Endodermal cell (in vitro differentiated cells): ENCODE measurements around the gene UBN1. TPM values are rescaled to one million over a fixed set of nuclear protein-coding genes. Genes with fewer than 3 reads are reported as not detected.

Source experiments
- DNase-seq: peaks from one replicate; pipeline ENCODE4 v3.0.0-alpha.2; 2017
- H3K27ac ChIP-seq: 2 replicates; pipeline ENCODE4 v1.5.1; 2013; ENCODE audit warnings: mild to moderate bottlenecking, low read depth, low read length, moderate library complexity
- H3K27me3 ChIP-seq: 2 replicates; pipeline ENCODE4 v1.6.1; 2013; ENCODE audit warnings: mild to moderate bottlenecking, low read length, moderate library complexity; ENCODE audit not compliant: insufficient read depth, control insufficient read depth, poor library complexity, severe bottlenecking
- H3K36me3 ChIP-seq: 2 replicates; pipeline ENCODE4 v1.7.0; 2013; ENCODE audit warnings: mild to moderate bottlenecking, low read length, moderate library complexity; ENCODE audit not compliant: control insufficient read depth, insufficient read depth
- H3K4me1 ChIP-seq: one replicate; pipeline ENCODE4 v1.7.0; 2013; ENCODE audit warnings: low read length; ENCODE audit not compliant: control insufficient read depth, insufficient read depth
- H3K4me3 ChIP-seq: 2 replicates; pipeline ENCODE4 v1.5.1; 2013; ENCODE audit warnings: mild to moderate bottlenecking, low read length, moderate library complexity
- H3K9ac ChIP-seq: 2 replicates; pipeline ENCODE4 v1.6.1; 2013; ENCODE audit warnings: mild to moderate bottlenecking, low read length, moderate library complexity; ENCODE audit not compliant: poor library complexity, severe bottlenecking; ENCODE audit errors: extremely low read depth
- H3K9me3 ChIP-seq: 2 replicates; pipeline ENCODE4 v1.6.1; 2013; ENCODE audit warnings: mild to moderate bottlenecking, low read length, moderate library complexity; ENCODE audit not compliant: control insufficient read depth
- H3K27ac Mint-ChIP-seq: 2 replicates; pipeline ENCODE4 v1.8.0; 2020; ENCODE audit warnings: mixed read lengths
- H3K27me3 Mint-ChIP-seq: 2 replicates; pipeline ENCODE4 v1.8.0; 2021; ENCODE audit warnings: mild to moderate bottlenecking, mixed read lengths; ENCODE audit not compliant: insufficient read depth
- H3K36me3 Mint-ChIP-seq: 2 replicates; pipeline ENCODE4 v1.8.0; 2020; ENCODE audit warnings: low read depth, mixed read lengths
- H3K4me1 Mint-ChIP-seq: 2 replicates; pipeline ENCODE4 v1.8.0; 2020; ENCODE audit warnings: mixed read lengths
- H3K4me3 Mint-ChIP-seq: 2 replicates; pipeline ENCODE4 v1.8.0; 2020; ENCODE audit warnings: mild to moderate bottlenecking, moderate library complexity, mixed read lengths
- H3K9me3 Mint-ChIP-seq: 2 replicates; pipeline ENCODE4 v1.8.0; 2020; ENCODE audit warnings: mild to moderate bottlenecking, mixed read lengths
- WGBS, 2 experiments: methylation state at CpG; one replicate each; pipeline versions ENCODE4 v1.1.5 to v1.1.7; 2013; ENCODE audit warnings: missing lambda C conversion rate in 2 of 2, mixed read lengths in 1 of 2; ENCODE audit not compliant: insufficient coverage in 1 of 2, insufficient read length in 1 of 2; 5-methylcytosine and 5-hydroxymethylcytosine counted together
- total RNA-seq, 2 donors: library from RNA; stranded (reverse); fragmentation: NEBNext Ultra II Directional in 1 of 2; extraction: Animal tissue kit (Norgen Biotek cat#: 25700) in 1 of 2; gene quantifications; 2 replicates in 1 of 2; 3 replicates in 1 of 2; pipeline ENCODE4 v1.2.1, GENCODE V29; 2021
- TF ChIP-seq, protein P1 (sequence below): fragments of 200-600 bp; sonication (generic); conservative IDR thresholded peaks from 2 replicates; pipeline ENCODE4 v1.5.0; 2021; ENCODE audit warnings: antibody characterized with exemption, mild to moderate bottlenecking

Gene UBN1
- total RNA-seq, 2 donors from 2014 or later: 36.8 to 46.7 TPM

DNA sequence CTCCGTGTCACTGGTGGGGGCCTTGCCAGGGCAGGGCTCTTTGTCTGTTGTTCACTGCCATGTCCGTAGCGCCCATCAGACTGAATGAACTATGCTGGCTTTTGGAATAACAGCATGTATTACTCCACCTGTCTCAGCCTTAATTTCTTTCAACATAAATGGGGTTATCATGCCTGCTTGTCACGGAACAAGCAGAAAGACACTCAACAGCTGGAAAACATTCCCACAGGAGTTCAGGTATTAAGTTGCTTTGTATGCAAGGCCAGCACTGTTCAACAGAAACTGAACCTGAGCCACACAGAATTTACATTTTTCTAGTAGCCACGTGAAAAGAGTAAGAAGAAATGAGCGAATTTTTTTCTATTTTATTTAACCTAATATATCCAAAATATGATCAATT, 76.6 kb downstream of the UBN1 start:
- peaks cover 6% of the 10 kb centered on the region for H3K4me1 ChIP-seq
- no peak overlapping the region for H3K9ac ChIP-seq
- TF ChIP-seq, protein P1, sequence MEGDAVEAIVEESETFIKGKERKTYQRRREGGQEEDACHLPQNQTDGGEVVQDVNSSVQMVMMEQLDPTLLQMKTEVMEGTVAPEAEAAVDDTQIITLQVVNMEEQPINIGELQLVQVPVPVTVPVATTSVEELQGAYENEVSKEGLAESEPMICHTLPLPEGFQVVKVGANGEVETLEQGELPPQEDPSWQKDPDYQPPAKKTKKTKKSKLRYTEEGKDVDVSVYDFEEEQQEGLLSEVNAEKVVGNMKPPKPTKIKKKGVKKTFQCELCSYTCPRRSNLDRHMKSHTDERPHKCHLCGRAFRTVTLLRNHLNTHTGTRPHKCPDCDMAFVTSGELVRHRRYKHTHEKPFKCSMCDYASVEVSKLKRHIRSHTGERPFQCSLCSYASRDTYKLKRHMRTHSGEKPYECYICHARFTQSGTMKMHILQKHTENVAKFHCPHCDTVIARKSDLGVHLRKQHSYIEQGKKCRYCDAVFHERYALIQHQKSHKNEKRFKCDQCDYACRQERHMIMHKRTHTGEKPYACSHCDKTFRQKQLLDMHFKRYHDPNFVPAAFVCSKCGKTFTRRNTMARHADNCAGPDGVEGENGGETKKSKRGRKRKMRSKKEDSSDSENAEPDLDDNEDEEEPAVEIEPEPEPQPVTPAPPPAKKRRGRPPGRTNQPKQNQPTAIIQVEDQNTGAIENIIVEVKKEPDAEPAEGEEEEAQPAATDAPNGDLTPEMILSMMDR: no peak
- H3K36me3 ChIP-seq: peaks cover 10% of the 10 kb centered on the region
- Mint-ChIP-seq H3K27ac (no peak overlapping the region), H3K36me3 (peaks cover 23% of the 10 kb centered on the region), H3K27me3 (no peaks in the 10 kb centered on the region), H3K4me1 (peaks cover 12% of the 10 kb centered on the region), H3K9me3 (peaks cover 15% of the 10 kb centered on the region), H3K4me3 (no peak overlapping the region)
- H3K27ac ChIP-seq: no peak overlapping the region
- no peak overlapping the region for H3K4me3 ChIP-seq
- no peak for DNase-seq
- H3K27me3 ChIP-seq: no peaks in the 10 kb centered on the region
- WGBS, 2 experiments: 89 to 90% methylated on average over 6 of the region's 6 CpGs
- H3K9me3 ChIP-seq: peaks cover 11% of the 10 kb centered on the region

GRCh38 chr16:4924593-4925292, 77.5 kb downstream of the UBN1 start:
- Histone ChIP-seq H3K4me1 (peaks cover 6% of the 10 kb centered on the region), H3K36me3 (peaks cover 10% of the 10 kb centered on the region), H3K9me3 (peaks cover 11% of the 10 kb centered on the region), H3K27me3 (no peaks in the 10 kb centered on the region), H3K9ac (no peak overlapping the region), H3K4me3 (no peak overlapping the region), H3K27ac (no peak overlapping the region)
- peaks cover 29% of the 10 kb centered on the region for H3K36me3 Mint-ChIP-seq
- 75 to 80% methylated on average over 1 to 12 of the region's 12 CpGs for WGBS, 2 experiments
- H3K4me1 Mint-ChIP-seq: peaks cover 10% of the 10 kb centered on the region
- peak; percentile 82 for DNase-seq
- peak overlapping the region; percentile 85 for H3K27ac Mint-ChIP-seq
- H3K27me3 Mint-ChIP-seq: no peaks in the 10 kb centered on the region
- TF ChIP-seq, protein P1: no peak
- peaks cover 15% of the 10 kb centered on the region for H3K9me3 Mint-ChIP-seq
- H3K4me3 Mint-ChIP-seq: no peak overlapping the region

DNA sequence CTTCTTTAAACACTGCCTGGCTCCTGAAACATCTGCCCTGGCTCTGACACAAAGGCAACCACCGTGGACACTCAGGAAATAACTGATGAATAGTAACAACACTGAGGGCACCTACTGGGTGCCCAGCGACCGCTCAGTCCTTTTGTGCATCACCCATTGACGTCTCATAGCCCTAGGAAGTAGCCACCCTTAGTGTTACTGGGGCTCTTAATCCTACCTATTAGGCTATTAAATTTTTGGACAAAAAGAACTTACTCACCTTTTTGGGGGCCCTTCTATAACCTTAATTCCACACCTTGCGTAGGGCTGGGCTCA, 78.0 kb downstream of the UBN1 start:
- Histone ChIP-seq H3K9ac (no peak overlapping the region), H3K4me1 (peaks cover 6% of the 10 kb centered on the region), H3K27ac (no peak overlapping the region), H3K36me3 (peaks cover 10% of the 10 kb centered on the region), H3K9me3 (peaks cover 11% of the 10 kb centered on the region), H3K4me3 (no peak overlapping the region), H3K27me3 (no peaks in the 10 kb centered on the region)
- no peaks in the 10 kb centered on the region for H3K27me3 Mint-ChIP-seq
- no peak overlapping the region for H3K4me3 Mint-ChIP-seq
- no peak overlapping the region for H3K27ac Mint-ChIP-seq
- peaks cover 34% of the 10 kb centered on the region for H3K36me3 Mint-ChIP-seq
- H3K9me3 Mint-ChIP-seq: peaks cover 15% of the 10 kb centered on the region
- WGBS, 2 experiments: 83 to 89% methylated on average over 5 of the region's 5 CpGs
- peaks cover 10% of the 10 kb centered on the region for H3K4me1 Mint-ChIP-seq
- DNase-seq: no peak
- TF ChIP-seq, protein P1: no peak
